Activated CD8-positive, alpha-beta T cell treated with anti-CD3 and anti-CD28 coated beads, Interleukin-2, amount 10 ng/mL, durations not matched to agents 7 days and 5 days (primary cell): ENCODE results near the gene GRB14. TPM values are rescaled to one million over a fixed set of nuclear protein-coding genes. Genes with fewer than 3 reads are reported as not detected.

Experiments used
- ATAC-seq: fragments of 150-1000 bp; cut with Tn5 transposase; one replicate; pipeline ENCODE4 v1.10.0; 2021; ENCODE audit warnings: moderate library complexity
- CTCF ChIA-PET: fragments of 350-600 bp; sonication (Branson Sonifier 250); formaldehyde crosslinking; loops from one replicate; lab custom pipeline; 2021; ENCODE audit warnings: antibody characterized with exemption; lab: Charles Lee
- POLR2A ChIA-PET: fragments of 350-600 bp; sonication (Branson Sonifier 250); formaldehyde crosslinking; loops from one replicate; lab custom pipeline; 2021; ENCODE audit warnings: antibody characterized with exemption; lab: Charles Lee
- DNase-seq: peaks from one replicate; pipeline ENCODE4 v3.0.0-alpha.2; 2020
- H3K27ac Mint-ChIP-seq: one replicate; pipeline ENCODE4 v1.8.0; 2021; ENCODE audit warnings: mild to moderate bottlenecking, mixed read lengths
- H3K27me3 Mint-ChIP-seq: one replicate; pipeline ENCODE4 v1.8.0; 2021; ENCODE audit warnings: low read depth, mixed read lengths
- H3K36me3 Mint-ChIP-seq: one replicate; pipeline ENCODE4 v1.8.0; 2021; ENCODE audit warnings: low read depth, mixed read lengths
- H3K4me1 Mint-ChIP-seq: one replicate; pipeline ENCODE4 v1.8.0; 2021; ENCODE audit warnings: low read depth, mixed read lengths
- H3K4me3 Mint-ChIP-seq: one replicate; pipeline ENCODE4 v1.8.0; 2021; ENCODE audit warnings: mild to moderate bottlenecking, mixed read lengths
- H3K9me3 Mint-ChIP-seq: one replicate; pipeline ENCODE4 v1.8.0; 2022; ENCODE audit warnings: mixed read lengths; ENCODE audit not compliant: insufficient read depth
- total RNA-seq, 2 experiments: library from RNA; stranded (reverse); gene quantifications; one replicate each; pipeline ENCODE4 v1.2.3, GENCODE V29; 2021

GRB14 gene
- total RNA-seq, 2 experiments from 2014 or later, result not detected

- H3K36me3 Mint-ChIP-seq, result no peaks in the 10 kb centered on the region
- H3K9me3 Mint-ChIP-seq, result no peaks in the 10 kb centered on the region
- no peak for DNase-seq
- no peak overlapping the region for H3K27ac Mint-ChIP-seq
- ATAC-seq, result no peak
- H3K27me3 Mint-ChIP-seq, result no peaks in the 10 kb centered on the region
- H3K4me1 Mint-ChIP-seq, result no peaks in the 10 kb centered on the region
- H3K4me3 Mint-ChIP-seq, result no peak overlapping the region
- POLR2A ChIA-PET, result no interaction called here
- CTCF ChIA-PET, result no interaction called here
Observed at GRCh38 chr2:164542581-164543021, 78.7 kb downstream of the GRB14 start.

DNA sequence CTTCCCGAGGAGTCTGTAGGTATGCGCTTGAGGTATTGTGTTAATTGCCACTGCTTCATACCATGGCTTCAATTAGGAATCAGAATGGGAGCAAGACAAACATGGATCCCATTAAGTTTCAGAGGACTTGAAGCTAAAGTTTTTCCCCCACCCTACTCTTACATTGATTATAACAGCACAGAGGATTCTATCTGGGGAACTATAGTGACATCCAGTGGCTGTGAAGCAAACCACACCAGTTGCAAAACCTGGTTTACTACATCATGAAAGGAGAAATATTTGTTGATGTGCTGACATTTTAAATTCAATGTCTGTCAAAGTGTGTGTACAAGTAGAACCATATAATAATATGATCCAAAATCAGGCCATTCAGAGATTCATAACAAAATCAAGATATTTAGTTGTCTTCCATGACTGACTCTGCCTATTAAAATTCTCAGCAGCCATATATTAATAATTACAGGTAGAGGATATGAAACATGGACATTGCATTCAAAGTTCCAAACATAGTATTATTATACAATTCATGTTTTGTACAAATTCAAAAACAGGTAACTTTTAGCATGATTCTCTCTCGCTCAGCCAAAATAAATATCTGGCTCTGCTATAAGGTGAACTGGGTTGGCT lies 82.9 kb downstream of the GRB14 start:
- DNase-seq (no peak), ATAC-seq (no peak)
- no peak overlapping the region for H3K4me3 Mint-ChIP-seq
- H3K27ac Mint-ChIP-seq, result no peak overlapping the region
- no peaks in the 10 kb centered on the region for H3K9me3 Mint-ChIP-seq
- CTCF ChIA-PET, result no interaction called here
- POLR2A ChIA-PET, result no interaction called here
- H3K27me3 Mint-ChIP-seq, result no peaks in the 10 kb centered on the region
- H3K36me3 Mint-ChIP-seq, result no peaks in the 10 kb centered on the region
- H3K4me1 Mint-ChIP-seq, result no peaks in the 10 kb centered on the region

GRCh38 chr2:164535280-164536025 lies 85.8 kb downstream of the GRB14 start:
- Mint-ChIP-seq H3K27ac (no peak overlapping the region), H3K4me3 (no peak overlapping the region), H3K4me1 (no peaks in the 10 kb centered on the region), H3K27me3 (no peaks in the 10 kb centered on the region), H3K9me3 (no peaks in the 10 kb centered on the region), H3K36me3 (no peaks in the 10 kb centered on the region)
- ChIA-PET POLR2A (no interaction called here), CTCF (no interaction called here)
- ATAC-seq (no peak), DNase-seq (no peak)

DNA sequence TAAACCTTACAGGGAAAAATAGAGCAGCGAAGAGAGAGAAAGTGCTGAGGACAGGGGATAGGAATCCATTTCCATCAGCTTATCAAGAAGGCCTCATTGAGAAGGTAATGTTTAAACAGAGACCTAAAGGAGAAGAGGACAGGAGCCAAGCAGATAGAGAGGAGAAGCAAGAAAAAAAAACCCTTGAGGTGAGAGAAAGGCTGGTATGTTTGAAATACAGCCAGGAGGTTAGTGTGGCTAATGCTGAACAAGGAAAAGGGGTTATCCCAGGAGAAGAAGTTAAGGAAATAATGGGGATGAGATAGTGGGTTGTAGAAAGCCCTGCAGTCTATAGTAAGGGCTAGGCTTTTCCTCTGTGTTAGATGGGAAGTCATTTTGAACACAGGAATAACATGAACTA lies 90.8 kb downstream of the GRB14 start:
- DNase-seq (no peak), ATAC-seq (no peak)
- no peaks in the 10 kb centered on the region for H3K4me1 Mint-ChIP-seq
- H3K27me3 Mint-ChIP-seq, result no peaks in the 10 kb centered on the region
- H3K36me3 Mint-ChIP-seq, result no peaks in the 10 kb centered on the region
- H3K9me3 Mint-ChIP-seq, result no peaks in the 10 kb centered on the region
- CTCF ChIA-PET, result no interaction called here
- no peak overlapping the region for H3K4me3 Mint-ChIP-seq
- POLR2A ChIA-PET, result no interaction called here
- H3K27ac Mint-ChIP-seq, result no peak overlapping the region

GRCh38 chr2:164523726-164524125 lies 97.6 kb downstream of the GRB14 start:
- H3K36me3 Mint-ChIP-seq, result no peaks in the 10 kb centered on the region
- ChIA-PET POLR2A (no interaction called here), CTCF (no interaction called here)
- H3K4me1 Mint-ChIP-seq, result no peaks in the 10 kb centered on the region
- no peaks in the 10 kb centered on the region for H3K27me3 Mint-ChIP-seq
- DNase-seq (no peak), ATAC-seq (no peak)
- peaks cover 7% of the 10 kb centered on the region for H3K9me3 Mint-ChIP-seq
- H3K27ac Mint-ChIP-seq, result no peak overlapping the region
- H3K4me3 Mint-ChIP-seq, result no peak overlapping the region

DNA sequence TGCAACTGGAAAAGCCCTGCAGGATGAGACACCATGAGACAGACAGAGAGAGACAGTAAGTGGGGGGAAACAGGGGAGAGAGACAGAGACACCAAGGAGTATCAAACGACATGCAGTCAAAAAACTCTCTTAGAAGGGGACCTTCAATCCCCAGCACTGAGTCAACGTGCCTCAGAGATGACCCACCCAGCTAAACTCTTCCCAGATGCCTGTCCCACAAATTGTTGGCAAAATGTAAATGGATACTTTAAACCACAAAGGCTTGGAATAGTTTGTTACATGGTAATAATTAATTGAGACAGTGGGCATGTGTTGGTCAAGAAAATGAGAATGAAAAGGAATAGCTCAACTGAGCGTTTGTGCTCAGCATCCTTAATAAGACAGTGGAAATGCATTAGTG lies 98.3 kb downstream of the GRB14 start:
- H3K9me3 Mint-ChIP-seq, result peaks cover 14% of the 10 kb centered on the region
- H3K4me3 Mint-ChIP-seq, result no peak overlapping the region
- H3K4me1 Mint-ChIP-seq, result no peaks in the 10 kb centered on the region
- DNase-seq (no peak), ATAC-seq (no peak)
- CTCF ChIA-PET, result no interaction called here
- no peaks in the 10 kb centered on the region for H3K27me3 Mint-ChIP-seq
- H3K27ac Mint-ChIP-seq, result no peak overlapping the region
- no peaks in the 10 kb centered on the region for H3K36me3 Mint-ChIP-seq
- POLR2A ChIA-PET, result no interaction called here

DNA sequence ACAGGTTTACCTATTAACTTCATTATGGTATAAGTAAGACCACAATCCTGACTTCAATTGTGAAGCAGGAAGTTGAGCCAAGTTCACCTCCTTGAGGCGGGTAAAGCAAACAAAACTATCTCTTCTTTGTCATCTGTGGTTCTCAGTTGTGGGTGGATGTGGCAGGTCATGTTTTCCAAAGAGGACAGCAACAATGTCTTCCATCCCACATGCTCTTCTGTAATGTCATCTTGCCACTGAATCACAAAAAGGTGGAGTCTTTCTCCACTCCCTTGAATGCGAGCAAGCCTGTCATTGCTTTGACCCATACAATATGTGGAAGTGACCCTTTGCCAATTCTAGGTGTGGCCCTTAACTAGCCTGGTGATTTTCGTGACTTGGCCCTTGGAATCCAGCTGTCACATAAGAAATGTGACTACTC lies 98.7 kb downstream of the GRB14 start:
- Mint-ChIP-seq H3K27ac (no peak overlapping the region), H3K36me3 (no peaks in the 10 kb centered on the region), H3K27me3 (no peaks in the 10 kb centered on the region), H3K4me1 (no peaks in the 10 kb centered on the region), H3K9me3 (peaks cover 15% of the 10 kb centered on the region), H3K4me3 (no peak overlapping the region)
- ATAC-seq (no peak), DNase-seq (no peak)
- ChIA-PET POLR2A (no interaction called here), CTCF (no interaction called here)

GRCh38 chr2:164515734-164516133 lies 105.5 kb downstream of the GRB14 start:
- CTCF ChIA-PET, result no interaction called here
- no peaks in the 10 kb centered on the region for H3K36me3 Mint-ChIP-seq
- POLR2A ChIA-PET, result no interaction called here

GRCh38 chr2:164515030-164515429 lies 106.3 kb downstream of the GRB14 start:
- DNase-seq, result no peak
- peaks cover 31% of the 10 kb centered on the region for H3K9me3 Mint-ChIP-seq
- ChIA-PET CTCF (no interaction called here), POLR2A (no interaction called here)
- ATAC-seq, result no peak
- no peak overlapping the region for H3K4me3 Mint-ChIP-seq
- no peak overlapping the region for H3K27ac Mint-ChIP-seq
- H3K27me3 Mint-ChIP-seq, result no peaks in the 10 kb centered on the region
- no peaks in the 10 kb centered on the region for H3K36me3 Mint-ChIP-seq
- no peaks in the 10 kb centered on the region for H3K4me1 Mint-ChIP-seq

More at GRCh38 chr2:164515734-164516133, 105.5 kb downstream of the GRB14 start:
- H3K4me3 Mint-ChIP-seq, result no peak overlapping the region
- H3K4me1 Mint-ChIP-seq, result no peaks in the 10 kb centered on the region
- no peak for DNase-seq
- ATAC-seq, result no peak
- no peak overlapping the region for H3K27ac Mint-ChIP-seq
- H3K27me3 Mint-ChIP-seq, result no peaks in the 10 kb centered on the region
- H3K9me3 Mint-ChIP-seq, result peaks cover 31% of the 10 kb centered on the region

DNA sequence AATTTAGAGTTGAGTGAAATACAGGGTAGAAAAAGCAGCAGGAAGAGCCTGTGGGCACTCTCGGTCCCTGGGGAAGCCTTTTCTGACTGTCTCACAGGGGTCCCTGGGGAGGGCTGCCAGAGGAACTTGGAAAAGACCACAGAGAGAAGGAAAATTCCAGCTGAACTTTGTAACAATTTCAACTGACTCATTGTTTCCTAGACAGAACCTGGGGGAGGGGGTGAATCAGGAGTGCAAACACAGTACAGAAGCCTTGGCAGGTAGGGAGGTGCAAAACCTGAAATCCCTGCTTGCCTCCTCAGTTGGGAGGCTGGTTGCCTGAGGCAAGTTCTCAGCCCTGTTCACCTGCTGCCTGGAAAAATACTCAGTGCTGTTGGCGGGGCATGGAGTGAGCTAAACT lies 106.8 kb downstream of the GRB14 start:
- peaks cover 29% of the 10 kb centered on the region for H3K9me3 Mint-ChIP-seq
- H3K4me3 Mint-ChIP-seq, result no peak overlapping the region
- CTCF ChIA-PET, result no interaction called here
- no peaks in the 10 kb centered on the region for H3K36me3 Mint-ChIP-seq
- H3K27me3 Mint-ChIP-seq, result no peaks in the 10 kb centered on the region
- no peaks in the 10 kb centered on the region for H3K4me1 Mint-ChIP-seq
- no peak overlapping the region for H3K27ac Mint-ChIP-seq
- DNase-seq, result no peak
- POLR2A ChIA-PET, result no interaction called here
- ATAC-seq, result no peak

DNA sequence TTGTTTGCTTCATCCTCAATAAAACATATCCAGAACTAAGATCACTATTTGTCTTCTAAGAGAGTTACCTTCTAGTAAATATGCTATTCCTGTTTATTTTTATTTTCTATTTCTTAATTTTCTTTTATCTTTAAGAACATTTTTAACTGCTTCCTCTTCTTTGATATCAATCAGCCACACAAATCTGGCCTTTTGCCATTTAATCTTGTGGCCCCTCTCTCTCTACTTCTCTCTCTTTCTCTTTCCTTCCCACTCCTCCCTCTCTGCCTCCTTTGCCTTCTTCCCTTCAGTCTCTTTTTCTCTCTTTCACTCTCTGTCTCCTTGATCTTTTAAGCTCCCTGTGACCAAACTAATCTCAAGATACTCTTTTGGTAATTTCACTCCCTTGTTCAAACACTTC lies 108.4 kb downstream of the GRB14 start:
- POLR2A ChIA-PET, result no interaction called here
- CTCF ChIA-PET, result no interaction called here
- Mint-ChIP-seq H3K4me3 (no peak overlapping the region), H3K9me3 (peaks cover 16% of the 10 kb centered on the region), H3K36me3 (no peaks in the 10 kb centered on the region), H3K4me1 (no peaks in the 10 kb centered on the region), H3K27ac (no peak overlapping the region), H3K27me3 (no peaks in the 10 kb centered on the region)
- no peak for DNase-seq
- no peak for ATAC-seq

DNA sequence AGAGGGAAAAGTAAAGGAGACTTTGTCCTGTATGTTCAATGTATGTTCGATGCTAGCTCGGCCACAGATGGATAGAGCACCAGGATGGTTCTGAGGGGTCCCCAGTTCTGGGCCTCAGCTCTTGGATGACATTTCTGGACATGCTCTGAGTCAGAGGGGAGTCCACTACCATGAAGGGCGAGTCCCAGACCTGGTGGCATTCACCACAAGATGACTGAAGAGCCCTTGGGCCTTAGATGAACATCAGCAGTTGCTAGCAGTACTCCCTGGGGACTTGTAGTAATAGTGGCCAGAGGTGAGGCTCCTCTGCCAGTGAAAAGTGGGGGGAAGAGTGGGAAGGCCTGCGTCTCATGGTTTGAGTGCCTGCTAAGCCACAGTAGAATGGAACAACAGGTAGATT lies 109.5 kb downstream of the GRB14 start:
- Mint-ChIP-seq H3K9me3 (peaks cover 16% of the 10 kb centered on the region), H3K27ac (no peak overlapping the region), H3K27me3 (no peaks in the 10 kb centered on the region), H3K36me3 (no peaks in the 10 kb centered on the region), H3K4me3 (no peak overlapping the region), H3K4me1 (no peaks in the 10 kb centered on the region)
- DNase-seq, result no peak
- no peak for ATAC-seq
- ChIA-PET POLR2A (no interaction called here), CTCF (no interaction called here)
